RWPE2 (cell line): Measurements from ENCODE around the gene TUBB2A.
"Not testable (repeated sequence)": the region's sequence is repeated elsewhere in the genome, so short reads cannot be mapped to it uniquely, and the experiment has no call there.

Experiments
- ATAC-seq: fragments of 200-7000 bp; cut with Tn5 transposase; 3 replicates; pipeline ENCODE4 v1.9.1; 2021; ENCODE audit warnings: low read depth
- DNase-seq: peaks from one replicate; pipeline ENCODE4 v3.0.0-alpha.2; 2020; ENCODE audit warnings: low spot score
- H3K27ac ChIP-seq: fragments of 450-650 bp; 2 replicates; pipeline ENCODE4 v1.5.1; 2017; ENCODE audit warnings: mild to moderate bottlenecking; ENCODE audit not compliant: poor library complexity, severe bottlenecking
- H3K27me3 ChIP-seq: fragments of 250-450 bp; sonication (Bioruptor Pico); 2 replicates; pipeline ENCODE4 v1.5.1; 2021; ENCODE audit warnings: mild to moderate bottlenecking, moderate library complexity; ENCODE audit not compliant: insufficient read depth, poor library complexity, severe bottlenecking
- H3K36me3 ChIP-seq: fragments of 250-450 bp; sonication (Bioruptor Pico); 2 replicates; pipeline ENCODE4 v1.5.1; 2020; ENCODE audit warnings: low read depth, mild to moderate bottlenecking, moderate library complexity
- H3K4me1 ChIP-seq: fragments of 250-450 bp; sonication (Bioruptor Pico); 2 replicates; pipeline ENCODE4 v1.5.1; 2021; ENCODE audit warnings: mild to moderate bottlenecking, moderate library complexity; ENCODE audit not compliant: insufficient read depth, poor library complexity, severe bottlenecking
- H3K4me3 ChIP-seq: fragments of 250-450 bp; sonication (Bioruptor Pico); 2 replicates; pipeline ENCODE4 v1.5.1; 2021; ENCODE audit warnings: mild to moderate bottlenecking, moderate library complexity; ENCODE audit not compliant: severe bottlenecking
- H3K9me3 ChIP-seq: fragments of 250-450 bp; sonication (Bioruptor Pico); 2 replicates; pipeline ENCODE4 v1.5.1; 2021; ENCODE audit warnings: mild to moderate bottlenecking, moderate library complexity; ENCODE audit not compliant: severe bottlenecking
- CTCF ChIP-seq: fragments of 450-650 bp; IDR thresholded peaks from one replicate; pipeline ENCODE4 v1.5.1; 2017; ENCODE audit warnings: mild to moderate bottlenecking, moderate library complexity; ENCODE audit not compliant: poor library complexity, severe bottlenecking

Gene TUBB2A

GRCh38 chr6:3162067-3162497 is 4.7 kb upstream of the TUBB2A start:
- no peak overlapping the region for H3K27ac ChIP-seq
- H3K9me3 ChIP-seq = no peaks in the 10 kb centered on the region
- DNase-seq (no peak), ATAC-seq (no peak)
- no peaks in the 10 kb centered on the region for H3K36me3 ChIP-seq
- H3K4me1 ChIP-seq = peaks cover 11% of the 10 kb centered on the region
- H3K27me3 ChIP-seq = no peaks in the 10 kb centered on the region
- peak overlapping the region; percentile 51 for H3K4me3 ChIP-seq
- TF ChIP-seq CTCF = no peak

GRCh38 chr6:3159805-3160781 is 2.7 kb upstream of the TUBB2A start:
- no peak overlapping the region for H3K27ac ChIP-seq
- no peaks in the 10 kb centered on the region for H3K9me3 ChIP-seq
- no peak for TF ChIP-seq CTCF
- peak; percentile 44 for ATAC-seq
- no peaks in the 10 kb centered on the region for H3K27me3 ChIP-seq
- H3K36me3 ChIP-seq = peaks cover 6% of the 10 kb centered on the region; the same call in 1 of the 2 replicates
- DNase-seq = no peak
- H3K4me1 ChIP-seq = peaks cover 11% of the 10 kb centered on the region
- no peak overlapping the region for H3K4me3 ChIP-seq

GRCh38 chr6:3156184-3157130 is 887 bp downstream of the TUBB2A start:
- Histone ChIP-seq H3K4me3 (peak overlapping the region; percentile 90), H3K36me3 (peaks cover 18% of the 10 kb centered on the region), H3K4me1 (peaks cover 11% of the 10 kb centered on the region)
- H3K27ac ChIP-seq, DNase-seq, ATAC-seq, H3K9me3 ChIP-seq, H3K27me3 ChIP-seq: not testable (repeated sequence)

- peaks cover 18% of the 10 kb centered on the region for H3K36me3 ChIP-seq
- not testable (repeated sequence) for H3K4me3 ChIP-seq, H3K27ac ChIP-seq, DNase-seq, ATAC-seq, H3K27me3 ChIP-seq, H3K9me3 ChIP-seq
- peaks cover 11% of the 10 kb centered on the region for H3K4me1 ChIP-seq
Measured at GRCh38 chr6:3155416-3155815, 1.9 kb downstream of the TUBB2A start.

- H3K27me3 ChIP-seq = no peaks in the 10 kb centered on the region
- H3K4me1 ChIP-seq = no peaks in the 10 kb centered on the region
- DNase-seq = no peak
- H3K9me3 ChIP-seq = no peaks in the 10 kb centered on the region
- peaks cover 18% of the 10 kb centered on the region for H3K36me3 ChIP-seq
- H3K27ac ChIP-seq = no peak overlapping the region
- no peak for ATAC-seq
- TF ChIP-seq CTCF = no peak
- no peak overlapping the region for H3K4me3 ChIP-seq
Measured at GRCh38 chr6:3152689-3153088, 4.7 kb downstream of the TUBB2A start.
